Suppressor macrophage treated with lipopolysaccharide for 4 hours (primary cell): ENCODE data around the gene CPXM1.
A peak's percentile ranks its signal among the peaks of the same experiment; 100 is the strongest.
"Not testable (repeated sequence)": the region's sequence is repeated elsewhere in the genome, so short reads cannot be mapped to it uniquely, and the experiment has no call there.

Experiments used
- DNase-seq: peaks from one replicate; pipeline ENCODE4 v3.0.0-alpha.2; 2020

Gene CPXM1

DNA sequence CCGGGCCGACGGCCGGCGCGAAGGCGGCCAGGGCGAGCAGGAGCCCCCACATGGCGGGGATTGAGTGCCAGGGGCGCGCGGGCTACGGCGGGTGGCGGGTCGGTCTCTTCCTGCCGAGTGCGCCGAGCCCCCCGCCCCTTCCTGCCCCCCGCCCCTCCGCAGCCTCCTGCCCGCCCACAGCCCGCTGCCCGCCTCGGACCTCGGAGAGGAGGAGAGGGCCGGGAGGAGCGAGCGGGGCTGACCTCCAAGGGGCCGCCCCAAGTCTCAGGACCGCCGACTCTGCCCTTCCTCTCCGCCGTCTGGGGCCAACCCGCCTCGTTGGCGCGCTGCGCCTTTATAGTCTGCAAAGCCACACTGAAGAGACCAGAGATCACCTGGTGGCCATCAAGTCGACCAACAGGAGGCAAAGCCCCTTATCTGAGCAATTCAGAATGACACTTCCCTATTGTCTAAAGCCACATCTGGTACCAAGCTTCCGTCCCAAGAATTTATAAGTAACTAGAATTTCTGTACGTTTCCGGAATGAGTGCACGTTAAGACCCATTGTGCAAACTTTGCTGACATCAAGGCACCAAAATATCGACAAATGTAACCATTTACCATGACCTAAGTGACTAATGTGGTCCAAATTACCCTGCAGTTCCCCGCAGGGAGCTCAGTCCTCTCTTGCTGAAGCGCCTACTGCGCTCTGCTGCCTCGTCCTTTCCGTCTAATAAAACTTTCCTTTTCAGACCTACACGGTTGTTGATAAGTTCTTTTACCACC is at the start of gene CPXM1:
Gene CPXM1 (minus strand): TSS at position 107 of the 765 bp plus-strand sequence. CDS start 55 bp downstream, at position 52.
- peak; percentile 86 for DNase-seq

DNA sequence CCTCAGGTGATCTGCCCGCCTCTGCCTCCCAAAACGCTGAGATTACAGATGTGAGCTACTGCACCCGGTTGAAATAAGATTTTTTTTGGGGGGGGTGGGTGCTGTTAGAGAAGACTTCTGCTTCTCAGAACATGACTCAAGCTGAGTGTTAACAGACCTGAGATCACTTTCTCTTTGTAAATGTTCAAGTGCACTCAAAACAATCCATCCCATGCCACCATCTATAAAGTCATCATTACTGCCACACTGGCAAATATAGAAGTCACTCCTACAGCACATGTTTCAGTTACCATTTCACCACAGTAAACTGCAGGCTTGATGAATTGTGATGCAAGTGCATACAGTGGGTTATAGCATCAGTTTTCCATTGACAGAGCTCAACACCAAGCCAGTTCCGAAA is 49.1 kb upstream of the CPXM1 start:
- peak; percentile 44 for DNase-seq

DNA sequence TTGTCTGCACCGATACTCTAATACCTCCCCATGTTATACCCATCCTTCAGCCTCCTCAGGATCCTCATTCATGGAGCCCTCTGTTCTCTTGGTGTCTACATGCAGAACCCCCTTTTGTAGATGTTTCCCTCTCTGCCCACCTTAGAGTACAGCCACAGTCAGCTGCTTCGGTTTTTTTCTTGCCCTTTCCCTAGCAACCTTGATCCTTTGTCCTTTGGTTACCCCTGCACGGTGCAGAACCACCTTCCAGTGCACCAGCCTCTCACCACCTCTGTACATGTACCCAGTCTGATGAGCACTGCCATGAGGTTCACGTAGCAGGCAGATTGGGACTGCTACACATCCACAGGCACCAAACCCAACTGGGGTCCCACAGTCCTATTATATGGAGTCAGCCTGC is 47.4 kb upstream of the CPXM1 start:
- no peak for DNase-seq

GRCh38 chr20:2846698-2847097 is 46.3 kb upstream of the CPXM1 start:
- DNase-seq, result no peak

DNA sequence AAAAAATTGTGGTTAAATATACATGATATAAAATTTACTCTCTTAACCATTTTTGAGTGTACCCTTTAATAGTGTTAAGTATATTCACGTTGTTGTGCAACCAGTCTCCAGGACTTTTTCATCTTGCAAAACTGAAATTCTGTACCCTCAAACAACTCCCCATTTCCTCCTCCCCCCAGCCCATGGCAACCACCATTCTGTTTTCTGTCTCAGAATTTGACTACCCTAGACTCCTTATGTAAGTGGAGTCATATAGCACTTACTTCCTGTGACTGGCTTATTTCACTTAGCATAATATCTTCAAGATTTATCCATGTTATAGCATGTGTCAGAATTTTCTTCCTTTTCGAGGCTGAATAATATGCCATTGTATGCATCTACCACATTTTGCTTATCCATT is 45.2 kb upstream of the CPXM1 start:
- DNase-seq, result peak; percentile 30

DNA sequence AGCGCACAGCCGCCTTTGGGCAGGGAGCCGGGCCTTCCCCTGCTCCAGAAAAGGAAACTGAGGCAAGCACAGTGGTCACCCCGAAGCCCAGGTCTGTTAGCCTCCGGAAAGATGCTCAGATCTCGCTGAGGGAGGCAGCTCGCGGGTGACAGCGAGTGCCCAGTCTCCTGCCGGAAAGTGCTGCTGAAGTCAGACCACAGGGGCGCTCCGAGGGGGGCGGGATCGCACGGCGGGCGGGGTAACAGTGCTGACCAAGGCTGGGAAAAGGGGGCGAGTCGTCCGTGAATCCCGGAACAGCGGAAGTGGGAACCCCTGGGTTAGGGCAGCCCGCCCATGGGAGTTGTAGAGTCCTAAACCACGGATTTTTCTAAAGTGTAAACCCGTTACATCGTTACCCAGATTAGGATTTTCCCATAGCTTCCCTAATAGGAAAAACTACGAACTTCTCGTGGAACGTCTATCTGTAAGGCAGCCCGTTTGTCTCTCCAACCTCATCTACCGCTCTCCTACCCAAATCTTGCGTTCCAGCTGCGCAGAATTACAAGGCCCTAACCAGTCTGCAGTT is 40.6 kb upstream of the CPXM1 start:
- peak; percentile 66 for DNase-seq

GRCh38 chr20:2840138-2840966 is 39.9 kb upstream of the CPXM1 start, which contains the start of the genes PCED1A and VPS16:
TSS of gene PCED1A (minus strand) at chr20:2840655. CDS start at chr20:2839912, 743 bp downstream.
TSS of gene VPS16 (plus strand) at chr20:2840745. CDS start at chr20:2840775, 30 bp downstream.
- DNase-seq, result peak; percentile 91

DNA sequence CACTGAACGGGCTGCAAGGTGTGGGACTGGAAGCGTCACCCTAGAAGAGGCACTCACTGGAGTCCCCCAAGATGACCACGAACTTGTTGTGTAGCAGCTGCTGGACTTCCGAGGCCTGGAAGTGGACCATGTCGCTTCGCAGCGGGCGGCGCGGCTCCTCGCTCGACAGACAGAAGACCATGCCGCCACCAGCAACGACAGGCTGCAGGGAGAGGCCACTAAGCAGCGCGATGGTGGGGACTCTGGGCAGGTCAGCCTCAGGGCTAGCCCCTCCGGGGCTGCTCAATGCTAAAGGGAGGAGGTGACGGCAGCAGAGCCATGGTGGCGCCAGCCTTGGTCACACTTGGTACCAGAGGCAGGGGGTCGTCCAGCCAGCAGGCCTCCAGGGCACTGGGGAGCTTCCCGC is 39.3 kb upstream of the CPXM1 start:
- DNase-seq, result no peak

- DNase-seq, result no peak
Measured at GRCh38 chr20:2838847-2839671, 38.6 kb upstream of the CPXM1 start.

DNA sequence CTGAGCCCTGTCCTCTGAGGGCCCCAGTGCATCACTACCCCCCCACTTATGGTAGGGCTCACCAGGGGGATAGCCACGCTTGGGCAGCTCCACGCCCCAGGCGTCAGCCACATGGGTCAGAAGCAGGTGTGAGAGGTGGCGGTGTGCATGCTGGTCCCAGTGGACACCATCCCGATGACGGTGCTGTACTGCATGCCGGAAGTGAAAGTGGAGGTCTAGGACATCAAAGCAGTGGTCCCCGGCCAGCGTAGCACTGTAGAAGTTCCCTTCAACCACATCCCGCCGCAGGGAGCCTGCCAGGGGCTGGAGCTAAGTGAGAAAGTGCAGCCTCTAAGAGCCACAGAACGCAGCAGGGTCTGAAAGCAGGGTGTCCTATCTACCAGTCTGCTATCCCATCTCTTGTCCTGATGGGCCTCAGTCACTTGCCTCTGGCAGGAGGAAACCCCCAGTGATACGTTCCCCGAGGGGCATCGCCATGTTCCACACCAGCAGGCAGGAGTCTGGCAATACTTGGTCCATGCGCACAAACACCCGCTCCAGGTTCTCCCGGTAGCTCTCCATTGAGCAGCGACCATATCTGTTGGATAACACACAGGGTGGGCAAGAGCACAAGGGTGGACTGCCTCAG is 37.9 kb upstream of the CPXM1 start:
- DNase-seq, result no peak

- no peak for DNase-seq
Measured at GRCh38 chr20:2837221-2837960, 37.0 kb upstream of the CPXM1 start.

- DNase-seq, result no peak
Measured at GRCh38 chr20:2836035-2836434, 35.6 kb upstream of the CPXM1 start.

DNA sequence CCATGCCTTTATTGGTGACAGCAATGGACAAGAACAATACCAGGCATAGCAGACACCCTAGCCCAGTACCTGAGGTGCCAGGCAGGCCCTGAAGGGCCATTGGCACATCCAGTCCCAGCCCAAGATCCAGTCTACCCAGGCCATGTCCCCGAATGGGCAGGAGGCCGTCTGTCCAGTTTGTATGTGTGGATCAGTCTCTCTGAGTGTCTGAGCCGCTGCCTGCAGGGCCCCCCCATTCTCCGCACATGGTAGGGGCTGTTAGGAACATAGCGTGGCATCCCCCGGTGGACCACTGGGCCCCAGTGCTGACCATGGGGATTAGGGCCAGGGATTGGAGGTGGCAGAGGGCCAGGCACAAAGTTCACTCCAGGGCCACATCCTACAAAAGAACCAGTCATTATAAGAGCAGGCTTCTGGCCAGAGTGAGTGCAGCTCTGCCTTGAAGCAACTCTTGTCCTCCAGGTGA is 34.9 kb upstream of the CPXM1 start:
- no peak for DNase-seq

DNA sequence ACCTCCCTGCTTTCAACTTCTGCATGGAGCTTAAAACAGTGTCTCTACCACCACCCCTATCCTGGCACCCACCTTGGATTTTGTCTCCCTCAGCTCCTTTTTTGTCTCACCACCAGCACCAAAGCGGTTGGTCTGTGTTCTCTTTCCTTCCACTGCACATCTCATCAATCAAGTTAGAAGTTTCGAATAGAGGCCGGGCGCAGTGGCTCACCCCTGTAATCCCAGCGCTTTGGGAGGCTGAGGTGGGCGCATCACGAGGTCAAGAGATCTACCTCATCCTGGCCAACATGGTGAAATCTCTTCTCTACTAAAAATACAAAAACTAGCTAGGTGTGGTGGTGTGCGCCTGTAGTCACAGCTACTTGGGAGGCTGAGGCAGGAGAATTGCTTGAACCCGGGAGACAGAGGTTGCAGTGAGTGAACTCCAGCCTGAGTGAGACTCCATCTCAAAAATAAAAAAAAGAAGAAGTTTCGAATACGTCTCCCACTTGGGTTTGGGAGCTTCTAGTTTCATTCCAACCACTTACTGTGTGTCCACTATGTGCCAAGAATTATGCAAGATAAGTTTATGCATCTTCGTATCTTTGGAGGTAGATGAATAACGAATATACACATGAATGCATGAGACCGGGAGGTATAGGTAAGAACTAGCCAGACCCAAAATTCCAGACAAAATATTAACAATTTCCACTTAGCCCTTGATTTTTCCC is 34.1 kb upstream of the CPXM1 start:
- DNase-seq, result peak; percentile 52

DNA sequence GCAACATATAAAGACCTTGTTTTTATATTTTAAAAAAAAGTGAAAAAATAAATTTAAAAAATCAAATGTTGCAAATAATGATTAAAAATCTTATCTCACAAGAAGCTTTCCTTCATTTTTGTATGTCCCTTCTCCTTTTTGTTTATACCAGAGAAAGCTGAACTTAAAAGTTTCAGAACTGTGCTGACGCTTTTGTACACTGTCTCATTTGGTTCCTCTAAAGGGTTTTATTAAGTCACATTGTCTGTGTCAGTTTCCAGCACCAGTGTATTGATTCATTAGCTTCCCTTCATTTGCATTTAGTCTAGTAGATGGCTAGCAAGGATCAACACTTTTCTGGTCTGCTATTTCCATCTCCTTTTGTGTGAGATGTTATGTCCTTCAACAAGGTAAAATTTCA is 33.3 kb upstream of the CPXM1 start:
- DNase-seq, result peak; percentile 75

DNA sequence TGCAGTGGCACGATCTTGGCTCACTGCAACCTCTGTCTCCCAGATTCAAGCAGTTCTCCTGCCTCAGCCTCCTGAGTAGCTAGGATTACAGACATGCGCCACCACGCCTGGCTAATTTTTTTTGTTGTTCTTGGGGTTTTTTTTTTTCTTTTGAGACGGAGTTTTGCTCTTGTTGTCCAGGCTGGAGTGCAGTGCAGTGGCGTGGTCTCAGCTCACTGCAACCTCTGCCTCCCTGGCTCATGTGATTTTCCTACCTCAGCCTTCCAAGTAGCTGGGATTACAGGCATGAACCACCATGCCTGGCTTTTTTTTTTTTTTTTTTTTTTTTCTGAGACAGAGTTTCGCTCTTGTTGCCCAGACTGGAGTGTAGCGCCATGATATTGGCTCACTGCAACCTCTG is 30.8 kb upstream of the CPXM1 start:
- DNase-seq, result not testable (repeated sequence)

- no peak for DNase-seq
Measured at GRCh38 chr20:2829376-2829775, 28.9 kb upstream of the CPXM1 start.

DNA sequence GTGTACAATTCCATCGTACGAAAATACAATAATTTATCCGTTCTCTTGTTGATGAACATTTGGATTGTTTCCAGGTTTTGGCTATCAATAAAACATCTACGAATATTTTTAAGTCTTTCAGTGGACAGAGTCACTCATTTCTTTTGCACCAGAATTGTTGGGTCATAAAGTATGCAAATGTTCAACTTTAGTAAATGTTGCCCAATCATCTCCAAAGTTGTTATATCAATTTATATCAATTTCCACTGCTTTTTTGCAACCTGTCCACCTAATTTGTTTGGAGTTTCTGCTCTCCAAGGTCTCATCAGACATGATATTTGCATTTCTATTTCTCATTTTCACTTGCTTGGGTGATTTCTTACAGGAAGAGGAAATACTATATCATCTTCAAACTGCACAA is 26.2 kb upstream of the CPXM1 start:
- no peak for DNase-seq

DNA sequence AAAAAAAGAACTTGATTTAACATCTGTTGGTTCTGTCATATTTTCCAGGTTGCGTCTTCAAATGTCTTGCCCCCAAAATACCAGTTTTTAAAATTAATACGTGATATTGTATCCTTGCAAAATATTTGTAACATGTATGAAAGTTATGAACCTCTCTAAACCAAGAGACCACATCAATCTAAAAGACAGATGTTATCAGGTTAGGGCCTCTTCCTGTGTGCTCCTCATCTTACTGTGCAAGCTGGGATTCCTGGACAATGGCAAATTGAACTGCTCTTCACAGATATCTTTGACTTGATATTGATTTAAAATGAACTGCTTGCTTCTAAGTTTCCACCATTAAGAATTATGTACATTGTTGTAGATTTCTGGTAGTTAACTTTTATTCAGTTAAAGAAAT is 25.3 kb upstream of the CPXM1 start:
- DNase-seq, result no peak

- no peak for DNase-seq
Measured at GRCh38 chr20:2822073-2822472, 21.6 kb upstream of the CPXM1 start.
